GM12878 (cell line): ENCODE results near the gene CTSA.

ENCODE experiments used
- POLR2A ChIP-seq: IDR thresholded peaks from 2 replicates; pipeline ENCODE4 v1.6.1; 2011; ENCODE audit warnings: low read depth, mild to moderate bottlenecking, low read length
- TF ChIP-seq, protein P1 (sequence below), 3 experiments: IDR thresholded peaks in 2 of 3; conservative IDR thresholded peaks in 1 of 3; 2 replicates each; pipeline ENCODE4 v1.5.1; 2011; ENCODE audit warnings: low read depth in 3 of 3, low read length in 3 of 3, mild to moderate bottlenecking in 3 of 3, control low read depth in 2 of 3, moderate library complexity in 2 of 3, inconsistent platforms in 1 of 3, mixed read lengths in 1 of 3; ENCODE audit not compliant: control insufficient read depth in 2 of 3, insufficient read depth in 1 of 3; ENCODE audit errors: extremely low read depth in 1 of 3

GRCh38 chr20:45853484-45853883, 37.7 kb upstream of the CTSA start:
- TF ChIP-seq, protein P1, sequence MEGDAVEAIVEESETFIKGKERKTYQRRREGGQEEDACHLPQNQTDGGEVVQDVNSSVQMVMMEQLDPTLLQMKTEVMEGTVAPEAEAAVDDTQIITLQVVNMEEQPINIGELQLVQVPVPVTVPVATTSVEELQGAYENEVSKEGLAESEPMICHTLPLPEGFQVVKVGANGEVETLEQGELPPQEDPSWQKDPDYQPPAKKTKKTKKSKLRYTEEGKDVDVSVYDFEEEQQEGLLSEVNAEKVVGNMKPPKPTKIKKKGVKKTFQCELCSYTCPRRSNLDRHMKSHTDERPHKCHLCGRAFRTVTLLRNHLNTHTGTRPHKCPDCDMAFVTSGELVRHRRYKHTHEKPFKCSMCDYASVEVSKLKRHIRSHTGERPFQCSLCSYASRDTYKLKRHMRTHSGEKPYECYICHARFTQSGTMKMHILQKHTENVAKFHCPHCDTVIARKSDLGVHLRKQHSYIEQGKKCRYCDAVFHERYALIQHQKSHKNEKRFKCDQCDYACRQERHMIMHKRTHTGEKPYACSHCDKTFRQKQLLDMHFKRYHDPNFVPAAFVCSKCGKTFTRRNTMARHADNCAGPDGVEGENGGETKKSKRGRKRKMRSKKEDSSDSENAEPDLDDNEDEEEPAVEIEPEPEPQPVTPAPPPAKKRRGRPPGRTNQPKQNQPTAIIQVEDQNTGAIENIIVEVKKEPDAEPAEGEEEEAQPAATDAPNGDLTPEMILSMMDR (IDR thresholded peaks at IDR 0.05 in 2 of 3, conservative IDR thresholded peaks at IDR 0.05 in 1 of 3; ENCODE audit: control insufficient read depth in 2 of 3, extremely low read depth in 1 of 3, insufficient read depth in 1 of 3, low read depth in 3 of 3, low read length in 3 of 3): no peak
- no peak for TF ChIP-seq POLR2A
